GM23248 (cell line): ENCODE results near the gene CCT8L2.

Source experiments
- EZH2 ChIP-seq: fragments of 200-600 bp; sonication (generic); IDR thresholded peaks from 2 replicates; pipeline ENCODE4 v1.6.1; 2018; ENCODE audit warnings: antibody characterized with exemption, mild to moderate bottlenecking; ENCODE audit not compliant: insufficient read depth, poor library complexity, severe bottlenecking
- EZH2phosphoT487 ChIP-seq: fragments of 200-600 bp; sonication (generic); IDR thresholded peaks from 2 replicates; pipeline ENCODE4 v1.6.1; 2018; ENCODE audit warnings: antibody characterized with exemption, moderate library complexity, mild to moderate bottlenecking, low read depth; ENCODE audit not compliant: insufficient read depth

GRCh38 chr22:16562711-16563554 lies 29.7 kb downstream of the CCT8L2 start:
- TF ChIP-seq EZH2phosphoT487 (no peak), EZH2 (no peak)
